Ishikawa (cell line): ENCODE results near the gene CHD5.

Experiments used
- CEBPB ChIP-seq: IDR thresholded peaks from 2 replicates; pipeline ENCODE4 v1.6.1; 2012
- CREB1 ChIP-seq: IDR thresholded peaks from 2 replicates; pipeline ENCODE4 v1.6.1; 2012; ENCODE audit warnings: low read depth
- EGR1 ChIP-seq: IDR thresholded peaks from 2 replicates; pipeline ENCODE4 v1.6.1; 2012
- EP300 ChIP-seq: IDR thresholded peaks from 2 replicates; pipeline ENCODE4 v1.6.1; 2012; ENCODE audit warnings: borderline replicate concordance
- FOXM1 ChIP-seq: IDR thresholded peaks from 2 replicates; pipeline ENCODE4 v1.6.1; 2012; ENCODE audit warnings: low read depth, borderline replicate concordance
- NFIC ChIP-seq: IDR thresholded peaks from 2 replicates; pipeline ENCODE4 v1.6.1; 2012
- RAD21 ChIP-seq: IDR thresholded peaks from 2 replicates; pipeline ENCODE4 v1.6.1; 2012; ENCODE audit warnings: low read depth
- TAF1 ChIP-seq: IDR thresholded peaks from 2 replicates; pipeline ENCODE4 v1.6.1; 2012; ENCODE audit warnings: low read depth, mild to moderate bottlenecking
- TCF12 ChIP-seq: IDR thresholded peaks from 2 replicates; pipeline ENCODE4 v1.6.1; 2012; ENCODE audit warnings: low read depth
- YY1 ChIP-seq: IDR thresholded peaks from 2 replicates; pipeline ENCODE4 v1.6.1; 2012; ENCODE audit warnings: low read depth
- ZBTB7A ChIP-seq: IDR thresholded peaks from 2 replicates; pipeline ENCODE4 v1.6.1; 2012; ENCODE audit warnings: low read depth
- TF ChIP-seq, protein P1 (sequence below): IDR thresholded peaks from 2 replicates; pipeline ENCODE4 v1.6.1; 2012
- TF ChIP-seq, protein P2 (sequence below): IDR thresholded peaks from 2 replicates; pipeline ENCODE4 v1.6.1; 2012; ENCODE audit warnings: low read depth, mild to moderate bottlenecking

DNA sequence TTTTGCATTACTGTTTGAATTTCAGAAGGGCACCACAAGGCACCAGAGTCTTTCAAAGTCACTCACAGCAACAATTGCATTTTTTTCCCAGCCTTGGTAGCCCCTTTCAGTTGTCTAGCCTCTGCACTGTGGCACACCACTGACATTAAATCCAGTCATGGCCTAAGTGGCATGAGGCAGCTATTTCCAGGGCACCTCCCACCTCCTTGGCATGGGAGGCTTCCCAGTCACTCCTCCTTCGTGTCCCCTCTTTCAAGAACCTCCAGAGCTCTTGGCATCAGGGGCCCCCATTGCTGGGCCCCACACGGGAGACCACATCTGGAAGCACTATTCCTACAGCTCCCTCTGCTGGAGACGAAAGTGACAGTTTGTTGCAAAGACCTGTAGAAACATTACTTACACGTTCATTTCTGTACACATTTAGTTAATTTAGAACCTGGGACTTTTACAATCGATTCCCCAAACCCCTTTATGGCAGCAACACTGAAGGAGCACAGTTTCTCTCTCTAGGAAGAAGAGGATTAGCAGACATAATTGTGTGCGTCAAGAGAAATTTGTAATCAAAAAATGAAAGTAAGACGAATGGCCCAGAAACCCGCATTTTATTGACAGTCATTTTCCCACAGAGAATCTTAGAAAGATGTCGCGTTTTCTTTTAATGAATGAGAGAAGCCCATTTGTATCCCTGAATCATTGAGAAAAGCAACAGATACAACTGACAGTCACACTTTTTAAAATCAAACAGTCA is 5.7 kb upstream of the CHD5 start:
- TF ChIP-seq, protein P1, sequence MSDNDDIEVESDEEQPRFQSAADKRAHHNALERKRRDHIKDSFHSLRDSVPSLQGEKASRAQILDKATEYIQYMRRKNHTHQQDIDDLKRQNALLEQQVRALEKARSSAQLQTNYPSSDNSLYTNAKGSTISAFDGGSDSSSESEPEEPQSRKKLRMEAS = no peak
- no peak for TF ChIP-seq CREB1
- TF ChIP-seq ZBTB7A = no peak
- TF ChIP-seq EGR1 = no peak
- TF ChIP-seq EP300 = no peak
- no peak for TF ChIP-seq FOXM1
- TF ChIP-seq NFIC = no peak
- TF ChIP-seq RAD21 = peak; percentile 41
- no peak for TF ChIP-seq TAF1
- TF ChIP-seq, protein P2, sequence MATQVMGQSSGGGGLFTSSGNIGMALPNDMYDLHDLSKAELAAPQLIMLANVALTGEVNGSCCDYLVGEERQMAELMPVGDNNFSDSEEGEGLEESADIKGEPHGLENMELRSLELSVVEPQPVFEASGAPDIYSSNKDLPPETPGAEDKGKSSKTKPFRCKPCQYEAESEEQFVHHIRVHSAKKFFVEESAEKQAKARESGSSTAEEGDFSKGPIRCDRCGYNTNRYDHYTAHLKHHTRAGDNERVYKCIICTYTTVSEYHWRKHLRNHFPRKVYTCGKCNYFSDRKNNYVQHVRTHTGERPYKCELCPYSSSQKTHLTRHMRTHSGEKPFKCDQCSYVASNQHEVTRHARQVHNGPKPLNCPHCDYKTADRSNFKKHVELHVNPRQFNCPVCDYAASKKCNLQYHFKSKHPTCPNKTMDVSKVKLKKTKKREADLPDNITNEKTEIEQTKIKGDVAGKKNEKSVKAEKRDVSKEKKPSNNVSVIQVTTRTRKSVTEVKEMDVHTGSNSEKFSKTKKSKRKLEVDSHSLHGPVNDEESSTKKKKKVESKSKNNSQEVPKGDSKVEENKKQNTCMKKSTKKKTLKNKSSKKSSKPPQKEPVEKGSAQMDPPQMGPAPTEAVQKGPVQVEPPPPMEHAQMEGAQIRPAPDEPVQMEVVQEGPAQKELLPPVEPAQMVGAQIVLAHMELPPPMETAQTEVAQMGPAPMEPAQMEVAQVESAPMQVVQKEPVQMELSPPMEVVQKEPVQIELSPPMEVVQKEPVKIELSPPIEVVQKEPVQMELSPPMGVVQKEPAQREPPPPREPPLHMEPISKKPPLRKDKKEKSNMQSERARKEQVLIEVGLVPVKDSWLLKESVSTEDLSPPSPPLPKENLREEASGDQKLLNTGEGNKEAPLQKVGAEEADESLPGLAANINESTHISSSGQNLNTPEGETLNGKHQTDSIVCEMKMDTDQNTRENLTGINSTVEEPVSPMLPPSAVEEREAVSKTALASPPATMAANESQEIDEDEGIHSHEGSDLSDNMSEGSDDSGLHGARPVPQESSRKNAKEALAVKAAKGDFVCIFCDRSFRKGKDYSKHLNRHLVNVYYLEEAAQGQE = no peak
- TF ChIP-seq YY1 = no peak
- no peak for TF ChIP-seq TCF12
- TF ChIP-seq CEBPB = no peak
